RKO (cell line): ENCODE results near the gene TTC27.
"Not testable (repeated sequence)": the region's sequence is repeated elsewhere in the genome, so short reads cannot be mapped to it uniquely, and the experiment has no call there.

Experiments used
- DNase-seq: peaks from one replicate; pipeline ENCODE4 v3.0.0-alpha.2; 2016; ENCODE audit warnings: low spot score

The TTC27 gene

DNA sequence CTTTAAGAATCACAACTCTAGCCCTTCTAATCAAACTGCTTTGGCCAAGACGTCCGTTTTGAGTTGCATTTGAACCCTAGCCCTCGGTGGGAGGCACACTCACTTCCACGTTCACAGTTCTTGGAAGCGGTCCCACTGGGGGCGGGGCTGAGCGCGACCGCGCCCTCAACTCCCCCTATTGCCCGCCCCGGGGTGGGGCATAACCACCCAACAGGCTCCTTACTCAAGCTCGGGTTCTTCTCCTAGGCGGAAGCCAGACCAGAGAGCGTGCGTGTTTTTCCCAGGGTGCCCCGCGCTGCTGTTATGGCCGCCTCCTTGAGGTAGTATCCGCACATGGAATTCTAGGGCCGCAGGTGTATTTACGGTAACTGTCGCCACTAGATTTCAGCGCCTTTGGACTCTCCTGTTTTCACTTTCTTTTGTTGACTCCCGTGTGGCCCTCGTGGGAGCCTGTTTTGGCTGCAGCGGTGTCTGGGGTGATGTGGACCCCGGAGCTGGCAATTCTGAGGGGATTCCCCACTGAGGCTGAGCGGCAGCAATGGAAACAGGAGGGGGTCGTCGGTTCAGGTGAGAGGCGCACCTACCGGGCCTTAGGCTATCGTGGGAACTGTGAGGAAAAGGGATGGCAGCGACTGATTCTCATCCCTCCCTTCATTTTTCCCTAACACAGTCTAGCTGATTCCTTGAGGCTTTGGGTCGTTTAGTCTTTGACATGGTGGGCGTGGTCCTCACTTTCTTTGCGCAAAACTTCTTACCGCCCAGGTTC, at the start of gene TTC27:
TSS of gene TTC27 (plus strand) at position 237 of the 766 bp plus-strand sequence. CDS start at position 480, 243 bp downstream.
- peak; percentile 95 for DNase-seq

DNA sequence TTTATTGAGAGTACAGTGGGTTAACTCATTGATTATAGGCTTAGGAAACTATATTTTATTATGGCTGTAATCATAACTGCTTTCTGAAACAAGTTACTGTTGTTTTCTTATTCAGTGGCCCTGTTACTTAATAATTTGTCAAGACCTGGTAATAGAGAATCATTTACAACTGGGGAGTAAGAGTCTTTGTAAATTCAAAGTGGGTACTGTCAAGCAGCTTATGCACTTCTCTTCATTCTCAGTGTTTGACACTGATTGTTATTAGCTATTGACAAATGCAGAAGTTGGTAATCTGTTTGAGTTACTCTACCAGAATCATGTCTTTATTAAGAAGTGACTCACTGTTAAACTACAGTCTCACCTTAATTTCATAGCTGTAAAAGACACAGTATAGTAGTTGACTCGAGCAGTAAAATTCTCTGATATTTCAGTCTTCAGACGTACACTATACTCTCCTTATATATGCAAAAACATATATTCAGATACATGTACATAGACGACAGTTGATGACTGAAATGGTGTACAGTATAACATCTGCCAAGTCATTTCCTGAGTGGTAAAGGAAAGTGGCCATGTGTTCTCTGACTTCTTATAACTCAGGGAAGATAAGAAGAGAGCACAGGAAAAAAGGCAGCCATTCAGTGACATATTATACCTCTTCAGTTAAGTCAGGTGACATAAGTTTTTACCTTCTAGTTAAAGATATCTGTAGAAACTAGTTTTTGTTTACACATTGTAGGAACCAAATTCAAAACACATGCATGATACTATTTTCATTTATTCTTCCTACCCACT, 36.0 kb upstream of the TTC27 start:
- DNase-seq, result no peak

DNA sequence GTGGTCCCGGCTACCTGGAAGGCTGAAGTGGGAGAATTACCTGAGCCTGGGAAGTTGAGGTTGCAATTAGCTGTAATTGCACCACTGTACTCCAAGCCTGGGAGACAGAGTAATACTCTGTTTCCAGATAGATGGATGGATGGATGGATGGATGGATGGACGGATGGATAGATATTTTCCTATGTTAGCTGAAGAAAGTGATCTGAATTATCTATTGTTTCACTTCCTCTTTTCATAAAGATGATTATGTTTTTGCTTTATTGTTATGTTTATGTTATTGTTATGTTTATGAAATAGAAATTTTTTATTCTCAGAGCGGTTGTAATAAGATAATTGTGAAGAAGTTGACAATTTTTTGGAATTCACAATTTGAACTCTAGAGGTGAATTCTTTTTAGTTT, 33.3 kb upstream of the TTC27 start:
- DNase-seq, result no peak

DNA sequence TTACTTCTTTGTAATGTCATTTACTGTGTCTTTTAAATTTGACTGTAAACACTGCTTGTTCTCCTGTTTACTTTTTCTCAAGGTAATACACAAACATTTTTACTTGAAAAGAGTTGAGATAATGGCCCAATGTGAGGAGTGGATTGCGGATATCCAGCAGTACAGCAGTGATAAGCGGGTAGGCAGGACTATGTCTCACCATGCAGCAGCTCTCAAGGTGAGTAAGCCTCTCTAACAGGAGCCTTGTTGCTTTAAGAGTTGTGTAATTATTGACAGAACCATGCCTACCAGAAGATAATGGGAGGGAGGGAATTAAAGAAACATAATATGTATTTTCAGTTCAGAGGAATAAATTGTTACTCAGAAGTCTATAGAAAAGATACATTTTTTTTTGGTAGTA, 16.5 kb upstream of the TTC27 start:
- DNase-seq, result no peak

DNA sequence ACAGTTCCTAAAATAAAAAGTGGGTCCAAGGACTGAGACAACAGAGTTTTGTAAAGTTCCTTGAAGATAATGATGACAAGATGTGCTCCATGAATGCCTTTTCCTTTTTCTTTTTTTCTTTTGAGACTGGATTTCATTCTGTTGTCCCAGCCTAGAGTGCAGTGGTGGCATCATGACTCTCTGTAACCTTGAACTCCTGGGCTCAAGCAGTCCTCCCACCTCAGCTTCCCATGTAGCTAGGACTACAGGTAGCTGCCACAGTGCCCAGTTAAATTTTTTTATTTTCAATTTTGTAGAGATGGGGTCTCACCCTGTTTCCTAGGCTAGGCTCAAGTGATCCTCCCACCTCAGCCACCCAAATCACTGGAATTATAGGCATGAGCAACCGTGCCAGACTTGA, 16.1 kb upstream of the TTC27 start:
- DNase-seq, result no peak

DNA sequence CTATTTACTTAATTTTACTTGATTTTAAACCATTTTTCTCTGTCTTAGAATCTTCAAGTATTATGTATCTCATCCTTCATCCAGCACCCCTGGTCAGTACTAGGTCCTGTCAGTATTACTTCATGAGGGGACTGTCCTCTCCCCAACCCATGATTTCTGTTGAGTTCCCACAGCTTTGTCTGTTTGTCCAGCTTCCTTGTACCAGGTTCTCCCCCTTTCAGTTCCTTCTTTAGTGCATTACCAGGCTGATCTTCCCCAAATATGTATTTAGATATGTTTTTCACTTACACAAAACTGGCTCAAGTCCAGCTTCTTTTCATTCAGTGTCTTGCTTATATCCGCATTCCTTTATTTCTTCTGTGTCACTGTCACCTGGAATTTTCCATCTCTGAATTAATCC, 13.8 kb upstream of the TTC27 start:
- DNase-seq, result no peak

DNA sequence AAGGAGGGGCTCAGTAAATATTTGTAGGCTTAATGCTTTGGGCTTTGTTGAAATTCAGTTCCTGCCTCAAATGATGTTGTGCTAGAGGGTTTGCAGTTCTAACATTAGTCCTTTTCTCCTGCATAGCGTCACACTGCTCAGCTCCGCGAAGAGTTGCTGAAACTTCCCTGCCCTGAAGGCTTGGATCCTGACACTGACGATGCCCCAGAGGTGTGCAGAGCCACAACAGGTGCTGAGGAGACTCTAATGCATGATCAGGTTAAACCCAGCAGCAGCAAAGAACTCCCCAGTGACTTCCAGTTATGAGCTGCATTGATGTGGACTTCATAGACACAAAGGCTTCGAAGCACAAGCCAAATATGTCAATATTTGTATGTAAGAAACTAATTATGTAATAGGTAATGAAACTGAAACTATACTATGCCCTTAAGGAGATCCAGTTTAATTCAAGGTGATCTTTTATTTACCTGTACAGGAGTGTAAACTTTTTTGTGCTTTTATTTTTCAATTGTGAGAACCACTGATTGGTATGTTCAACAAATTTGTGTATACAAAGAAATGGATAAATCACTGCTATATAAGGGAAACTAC, 10.2 kb upstream of the TTC27 start:
- DNase-seq, result no peak

DNA sequence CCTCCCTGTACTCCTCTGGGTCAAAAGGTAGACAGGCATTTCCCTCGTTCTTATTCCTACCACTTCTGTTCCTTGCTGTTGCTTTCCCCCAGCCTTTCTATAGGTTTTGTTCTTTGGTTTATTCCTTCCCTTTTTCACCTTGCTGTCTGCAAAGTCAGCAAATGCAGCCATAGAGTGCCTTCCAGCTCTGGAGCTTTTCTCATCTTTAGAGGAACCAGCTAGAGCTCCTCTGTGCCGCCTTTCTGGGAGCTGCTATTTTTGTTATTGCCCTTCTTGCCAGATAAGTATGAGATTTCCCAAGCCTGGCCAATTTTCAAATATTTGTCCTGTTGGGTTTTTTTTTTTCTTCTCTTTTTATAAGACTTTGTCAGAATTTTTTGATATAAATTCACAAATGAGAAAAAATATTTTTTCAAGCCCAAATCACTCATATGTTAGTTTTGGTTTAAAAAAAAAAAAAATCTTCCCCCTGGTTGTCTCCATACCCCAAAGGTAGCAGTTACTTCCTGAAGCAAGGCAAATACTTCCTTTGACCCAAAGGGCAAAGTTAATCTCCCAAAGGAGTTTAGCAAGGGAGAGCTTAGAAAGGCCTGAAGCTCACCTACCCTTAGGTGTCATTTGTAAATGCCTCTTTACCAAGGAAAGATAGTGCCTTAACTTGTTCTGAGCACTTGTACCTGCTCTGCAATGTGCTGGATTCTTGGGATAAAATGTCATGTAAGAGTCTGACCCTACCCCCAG, 5.1 kb upstream of the TTC27 start:
- no peak for DNase-seq

DNA sequence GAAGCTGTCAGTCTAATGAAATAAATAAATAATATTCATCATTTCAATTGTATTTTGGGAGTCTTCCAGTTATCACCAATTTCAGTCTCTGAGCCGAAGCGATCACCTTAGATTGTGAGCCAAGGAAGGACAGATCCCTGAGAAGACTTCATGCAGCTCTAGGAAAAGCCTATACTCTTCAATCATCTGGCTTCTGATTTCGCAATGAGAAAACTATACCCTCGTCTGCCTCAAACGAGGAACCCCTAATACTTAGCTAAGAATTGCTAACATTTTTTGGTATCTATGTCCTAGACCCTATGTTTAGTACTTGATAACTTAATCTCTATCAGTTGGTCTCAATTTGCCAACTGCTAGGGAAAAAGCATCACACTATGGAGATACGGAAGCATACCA, 4.5 kb upstream of the TTC27 start:
- no peak for DNase-seq

DNA sequence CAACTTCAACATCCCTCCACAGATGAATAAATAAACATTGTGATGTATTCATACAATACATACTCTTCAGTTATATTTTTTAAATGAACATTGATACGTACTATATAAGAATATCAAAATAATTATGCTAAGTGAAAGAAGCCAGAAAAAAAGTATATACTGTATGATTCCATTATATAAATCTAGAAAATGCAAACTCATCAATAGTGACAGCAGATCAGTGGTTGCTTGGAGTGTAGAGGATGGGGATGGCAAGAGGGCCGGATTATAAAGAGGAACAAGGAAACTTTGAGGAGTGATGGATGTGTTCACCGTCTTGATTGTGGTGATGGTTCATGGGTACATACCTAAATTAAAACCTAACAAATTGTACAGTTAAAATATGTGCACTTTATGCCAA, 3.0 kb upstream of the TTC27 start:
- no peak for DNase-seq

DNA sequence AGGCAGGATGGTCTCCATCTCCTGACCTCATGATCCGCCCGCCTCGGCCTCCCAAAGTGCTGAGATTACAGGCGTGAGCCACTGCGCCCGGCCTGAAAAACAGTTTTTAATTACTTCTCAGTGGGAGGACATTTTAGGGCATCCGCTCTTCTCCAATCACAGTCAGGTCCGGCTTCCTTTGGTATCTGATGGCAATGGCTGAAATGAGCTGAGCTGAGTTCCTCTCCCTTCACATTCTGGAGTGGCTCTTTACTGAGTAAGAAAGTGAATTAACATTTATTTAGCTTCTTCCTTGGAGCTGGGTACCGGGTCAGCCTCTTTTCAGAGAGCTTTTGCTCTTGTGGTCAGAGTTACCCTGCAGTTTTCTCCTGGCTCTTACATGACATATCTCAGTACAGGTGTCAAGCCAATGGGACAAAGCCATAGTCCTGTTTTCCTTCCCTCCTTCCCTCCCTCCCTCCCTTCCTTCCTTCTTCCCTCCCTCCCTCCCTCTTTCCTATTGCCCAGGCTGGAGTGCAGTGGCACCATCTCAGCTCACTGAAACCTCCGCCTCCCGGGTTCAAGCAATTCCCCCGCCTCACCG, 1.1 kb upstream of the TTC27 start:
- DNase-seq, result no peak

DNA sequence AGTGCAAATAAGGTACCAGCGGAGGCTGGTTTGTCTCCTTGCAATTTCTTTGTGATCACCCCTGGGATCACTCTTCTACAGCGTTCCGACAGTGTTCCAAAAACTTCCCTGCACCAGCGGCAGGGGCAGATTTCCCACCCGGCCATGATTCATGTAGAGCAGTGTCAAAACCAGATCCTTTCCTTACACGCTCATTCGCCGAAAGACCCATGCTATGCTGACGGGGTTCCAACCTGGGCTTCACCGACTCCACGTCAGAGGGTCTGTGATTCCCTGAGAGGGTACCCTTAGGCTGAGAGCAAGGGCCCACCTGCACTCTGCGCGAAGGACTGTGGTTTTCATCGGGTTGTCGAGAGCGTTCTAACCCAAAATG, 423 bp upstream of the TTC27 start:
- DNase-seq, result no peak

DNA sequence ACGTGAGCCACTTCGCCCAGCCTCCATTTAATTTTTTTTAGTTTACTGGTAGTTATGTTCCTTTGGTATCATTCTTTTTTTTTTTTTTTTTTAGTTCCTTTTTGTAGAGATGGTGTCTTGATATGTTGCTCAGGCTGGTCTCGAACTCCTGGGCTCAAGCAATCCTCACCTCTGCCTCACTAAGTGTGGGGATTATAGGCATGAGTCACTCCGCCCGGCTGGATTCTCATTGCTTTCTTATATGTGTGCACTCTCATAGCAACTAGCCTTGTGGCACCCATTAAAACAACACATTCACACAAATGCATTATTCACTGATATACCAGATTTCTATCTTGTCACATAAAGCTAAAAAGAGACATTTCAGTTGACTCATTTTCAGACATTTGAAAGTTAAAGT, 4.2 kb downstream of the TTC27 start:
- peak; percentile 87 for DNase-seq

DNA sequence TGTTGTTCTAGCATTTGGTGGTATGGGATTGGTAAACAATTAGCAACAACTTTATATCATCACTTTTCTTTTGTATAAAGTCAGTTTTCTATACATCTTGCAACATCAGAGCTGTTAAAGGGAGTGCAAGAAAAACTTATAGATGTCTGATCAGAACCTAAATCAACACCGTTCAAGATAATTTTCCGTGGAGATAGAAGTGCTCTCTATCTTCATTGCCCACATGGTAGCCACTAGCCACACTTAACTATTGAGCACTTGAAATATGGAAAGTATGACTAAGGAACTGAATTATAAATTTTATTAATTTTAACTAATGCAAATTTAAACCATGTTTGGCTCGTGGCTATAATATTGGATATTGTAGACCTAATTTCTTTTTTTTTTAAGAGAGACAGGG, 5.2 kb downstream of the TTC27 start:
- no peak for DNase-seq

DNA sequence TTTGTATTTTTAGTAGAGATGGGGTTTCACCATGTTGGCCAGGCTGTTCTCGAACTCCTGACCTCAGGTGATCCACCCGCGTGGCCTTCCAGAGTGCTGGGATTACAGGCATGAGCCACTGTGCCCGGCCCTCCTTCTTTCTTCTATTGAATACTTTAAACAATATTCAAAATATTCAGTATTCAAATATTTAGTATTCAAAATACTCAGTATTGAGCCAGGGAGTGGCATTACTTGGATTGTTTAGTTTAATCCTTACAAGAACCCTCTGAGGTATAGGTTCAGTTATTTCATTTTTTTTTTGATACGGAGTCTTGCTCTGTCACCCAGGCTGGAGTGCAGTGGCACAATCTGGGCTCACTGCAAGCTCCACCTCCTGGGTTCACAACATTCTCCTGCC, 10.7 kb downstream of the TTC27 start:
- not testable (repeated sequence) for DNase-seq

DNA sequence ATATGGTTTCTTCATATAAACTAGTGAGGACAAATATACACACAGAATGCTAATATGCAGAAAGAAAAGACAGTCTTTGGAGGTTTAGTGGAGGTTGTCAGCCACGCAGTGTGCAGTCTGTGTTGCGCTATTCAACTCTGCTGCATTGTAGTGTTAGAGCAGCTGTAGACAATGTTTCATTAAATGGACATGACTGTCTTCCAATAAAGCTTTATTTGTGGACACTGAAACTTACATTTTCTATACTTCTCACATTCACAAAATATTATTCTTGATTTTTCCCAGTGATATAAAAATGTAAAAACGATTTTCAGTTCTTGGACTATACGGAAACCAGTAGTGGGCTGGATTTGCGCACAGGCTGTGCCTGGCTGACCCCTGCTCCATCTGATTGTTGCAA, 13.3 kb downstream of the TTC27 start:
- DNase-seq, result no peak

DNA sequence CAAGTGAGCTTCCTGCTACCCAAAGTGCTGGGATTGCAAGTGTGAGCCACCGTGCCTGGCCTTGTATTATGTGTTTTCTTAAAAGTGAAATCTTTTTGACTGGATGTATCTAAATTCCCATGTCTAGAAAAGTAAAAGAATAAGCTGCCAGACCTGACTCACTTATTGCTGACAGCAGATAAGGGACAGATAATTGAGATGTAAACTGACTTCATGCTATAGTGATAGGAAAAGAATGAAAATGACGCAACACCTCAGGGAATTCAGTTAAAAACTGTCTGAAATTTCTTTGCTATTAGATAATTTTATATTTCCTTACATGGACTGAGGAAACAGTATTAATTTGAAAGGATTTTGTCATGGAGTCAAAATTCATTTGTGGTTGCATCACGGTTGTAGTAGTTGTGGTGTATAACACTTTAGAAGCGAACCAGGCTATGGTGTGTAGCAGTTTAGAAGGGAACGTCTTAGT, 19.4 kb downstream of the TTC27 start:
- DNase-seq, result no peak

DNA sequence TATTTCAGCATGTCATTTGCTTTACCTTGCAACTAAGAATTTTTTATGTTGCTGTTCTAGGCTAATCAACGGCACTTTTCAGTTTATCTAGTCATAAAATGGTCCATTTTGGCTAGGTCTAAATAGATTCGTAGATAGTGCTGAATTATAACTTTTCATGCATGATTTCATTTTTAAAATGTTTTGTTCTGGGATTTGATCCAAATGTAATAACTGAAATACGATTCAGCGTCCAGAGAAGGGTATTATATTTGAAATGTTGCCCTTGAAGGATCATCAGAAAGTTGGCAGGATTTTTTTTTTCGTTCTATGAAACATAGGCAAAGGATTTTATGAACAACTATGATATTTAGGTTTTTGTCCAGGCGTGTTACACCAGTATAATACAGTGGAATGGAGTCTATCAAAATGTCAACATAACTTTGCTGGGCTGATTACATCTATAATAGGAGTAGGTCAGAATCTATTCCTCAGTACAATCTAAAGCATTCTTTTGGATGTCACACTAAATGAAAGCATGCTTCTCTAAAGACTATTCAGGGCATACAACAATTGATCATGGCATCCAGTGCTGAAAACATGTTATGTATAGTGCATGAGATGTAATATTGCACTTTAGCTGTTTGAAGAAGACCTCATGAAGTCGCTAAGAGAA, 24.8 kb downstream of the TTC27 start:
- DNase-seq, result no peak

DNA sequence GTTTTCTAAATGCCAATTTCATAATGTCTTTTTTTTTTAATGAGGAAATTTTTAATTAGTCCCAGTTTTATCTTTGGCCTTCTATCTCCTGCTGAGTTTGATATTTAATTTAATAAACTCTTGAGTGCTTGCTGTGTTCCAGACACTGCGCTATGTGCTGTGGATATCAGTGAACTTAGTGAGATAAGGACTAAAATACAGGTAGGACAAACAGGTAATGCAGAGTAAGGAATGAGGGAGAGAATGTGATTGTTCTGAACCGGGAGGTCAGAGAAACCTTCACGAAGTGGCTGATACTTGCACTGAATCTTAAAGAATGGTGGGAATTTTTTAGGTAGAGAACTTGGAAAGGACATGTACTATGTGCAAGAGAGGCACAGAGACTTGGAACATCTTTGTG, 28.2 kb downstream of the TTC27 start:
- no peak for DNase-seq

DNA sequence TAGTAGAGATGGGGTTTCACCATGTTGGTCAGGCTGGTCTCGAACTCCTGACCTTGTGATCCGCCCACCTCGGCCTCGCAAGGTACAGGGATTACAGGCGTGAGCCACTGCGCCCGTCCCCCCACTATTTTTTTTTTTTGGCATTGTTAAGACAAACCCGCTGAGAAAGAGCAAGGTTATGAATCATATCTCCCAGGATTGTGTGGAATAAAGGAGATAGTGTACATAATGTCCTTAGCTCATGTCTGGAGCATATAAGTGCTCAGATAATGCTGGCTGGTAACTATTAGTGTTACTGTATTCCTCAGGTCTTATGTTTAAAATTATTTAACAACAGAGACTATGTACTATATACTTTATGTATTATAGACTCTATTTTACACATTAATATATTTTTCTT, 36.0 kb downstream of the TTC27 start:
- no peak for DNase-seq

DNA sequence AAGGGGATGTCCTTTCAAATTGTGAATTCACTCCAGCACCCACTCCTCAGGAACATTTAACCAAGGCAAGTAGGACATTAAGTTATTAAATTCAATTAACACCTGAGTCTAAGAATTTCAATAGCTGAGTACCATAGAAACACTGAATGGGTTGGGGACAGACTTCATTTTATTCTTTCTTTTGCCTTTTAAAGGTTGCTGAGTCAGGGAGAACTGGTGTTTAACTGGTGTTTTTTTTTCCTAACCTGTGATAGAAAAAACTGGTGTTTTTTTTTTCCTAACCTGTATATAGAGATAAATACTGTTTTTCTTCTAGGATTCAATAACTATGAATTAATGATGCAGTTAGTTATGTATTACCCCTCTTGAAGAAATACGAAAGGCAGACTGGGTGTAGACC, 38.9 kb downstream of the TTC27 start:
- DNase-seq, result no peak

DNA sequence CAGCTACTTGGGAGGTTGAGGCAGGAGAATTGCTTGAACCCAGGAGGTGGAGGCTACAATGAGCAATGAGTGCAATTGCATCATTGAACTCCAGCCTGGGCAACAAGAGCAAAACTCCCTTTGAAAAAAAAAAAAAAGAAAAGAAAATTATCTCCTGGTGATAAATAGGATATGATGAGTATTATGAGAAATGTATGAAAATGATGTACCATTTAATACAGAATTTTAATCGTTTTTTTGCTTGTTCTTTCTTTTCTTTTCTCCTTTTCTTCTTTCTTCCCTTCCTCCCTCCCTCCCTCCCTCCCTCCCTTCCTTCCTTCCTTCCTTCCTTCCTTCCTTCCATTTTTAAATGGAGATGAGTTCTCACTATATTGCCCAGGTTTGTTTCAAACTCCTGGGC, 40.4 kb downstream of the TTC27 start:
- no peak for DNase-seq
